ENCODE measurements around the gene SLC6A1. TPM values are rescaled to one million over a fixed set of nuclear protein-coding genes. Genes with fewer than 3 reads are reported as not detected.

SLC6A1 gene
- polyA plus RNA-seq, 12 donors = 0.94 to 7.3 (median 2.8) TPM; not detected in 1

DNA sequence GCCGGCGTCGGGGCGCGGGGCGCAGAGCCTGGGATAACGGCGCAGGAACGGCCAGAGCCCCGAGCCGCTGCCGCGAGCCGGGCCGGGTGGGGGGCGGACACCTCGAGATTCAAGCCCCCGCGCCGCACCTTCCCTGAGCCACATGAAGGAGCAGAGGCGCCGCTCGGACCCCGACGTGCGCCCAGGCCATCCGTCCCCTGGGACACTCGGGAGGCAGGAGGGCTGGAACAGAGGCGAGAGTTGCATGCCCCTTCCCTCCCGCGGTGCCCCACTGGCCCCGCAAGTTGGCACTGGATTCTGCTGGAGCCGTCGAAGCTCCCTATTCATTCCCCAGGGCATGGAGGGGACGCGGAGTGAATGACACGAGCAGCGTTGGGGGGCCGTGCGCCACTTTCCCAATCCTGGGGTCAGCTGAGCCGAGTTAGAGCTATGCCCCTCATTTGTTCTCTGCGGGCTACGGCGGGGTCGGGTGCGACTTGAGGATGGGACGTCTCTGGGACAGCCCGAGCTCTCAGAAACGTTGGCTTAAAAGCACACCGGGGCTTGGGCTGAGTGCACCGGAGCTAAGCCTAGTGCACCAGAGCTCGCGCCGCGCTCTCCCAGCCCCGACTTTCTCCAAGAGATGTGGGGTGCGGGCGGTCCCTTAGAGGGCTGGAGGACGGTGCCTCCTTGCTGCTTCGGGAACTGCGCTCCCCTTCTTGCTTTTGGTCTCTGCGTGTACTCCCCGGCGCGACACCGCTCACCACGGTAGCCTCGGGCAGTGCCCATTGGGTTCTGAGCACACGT, 588 bp downstream of the SLC6A1 start:
- DNase-seq = no peak

DNA sequence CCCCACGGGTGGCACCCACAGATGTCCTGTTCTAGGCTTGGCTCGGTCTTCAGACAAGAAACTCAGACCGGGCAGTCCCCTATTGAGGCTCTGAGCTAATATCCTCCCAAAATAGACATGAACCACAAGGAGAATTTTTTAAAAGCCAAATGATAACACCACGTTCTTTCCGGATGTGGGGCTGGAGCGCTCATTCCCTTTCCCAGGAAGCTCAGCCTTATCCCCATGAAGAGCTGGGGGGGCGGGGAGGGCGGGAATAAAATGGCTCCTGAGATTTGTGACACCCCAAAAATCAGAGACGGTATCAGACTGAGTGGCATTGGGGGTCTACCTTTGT, 1.1 kb downstream of the SLC6A1 start:
- no peak for DNase-seq

DNA sequence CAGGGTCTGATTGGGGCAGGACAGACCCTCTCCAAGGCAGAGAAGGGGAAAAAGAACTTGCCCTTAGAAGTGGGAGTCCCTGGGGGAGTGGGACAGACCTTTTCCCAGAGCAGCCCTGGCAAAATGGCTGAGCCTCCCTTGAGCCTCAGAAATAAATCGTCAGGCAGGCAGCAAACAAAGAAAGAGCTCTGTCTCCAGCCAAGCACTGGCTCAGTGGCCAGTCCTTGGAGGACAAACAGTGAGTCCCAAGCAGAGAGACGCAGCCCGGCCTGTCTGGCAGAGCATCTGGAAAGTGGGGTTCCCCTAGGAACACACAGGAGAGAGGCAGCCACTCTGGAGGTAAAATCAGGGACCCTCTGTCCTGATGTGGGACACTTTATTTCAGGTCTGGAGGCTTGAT, 1.8 kb downstream of the SLC6A1 start:
- no peak for DNase-seq

DNA sequence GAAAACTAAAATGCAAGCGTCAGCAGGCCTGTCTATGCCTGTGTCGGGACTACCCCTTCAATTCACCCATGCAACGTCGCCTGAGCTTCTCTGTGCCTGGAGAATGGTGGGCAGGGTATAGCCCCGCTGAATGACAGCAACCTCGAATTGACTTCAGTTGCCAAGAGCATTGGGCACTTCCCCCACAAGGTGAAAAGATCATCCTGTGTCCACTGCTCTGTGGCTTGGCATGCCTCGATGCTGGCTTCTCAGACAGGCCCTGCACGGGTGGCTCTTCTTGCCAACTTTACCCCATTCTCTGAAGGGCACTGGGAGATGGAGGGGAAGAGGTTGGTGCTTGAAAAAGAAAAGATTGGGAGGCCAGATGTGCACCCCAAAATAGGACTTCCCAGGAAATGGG, 3.3 kb downstream of the SLC6A1 start:
- no peak for DNase-seq

DNA sequence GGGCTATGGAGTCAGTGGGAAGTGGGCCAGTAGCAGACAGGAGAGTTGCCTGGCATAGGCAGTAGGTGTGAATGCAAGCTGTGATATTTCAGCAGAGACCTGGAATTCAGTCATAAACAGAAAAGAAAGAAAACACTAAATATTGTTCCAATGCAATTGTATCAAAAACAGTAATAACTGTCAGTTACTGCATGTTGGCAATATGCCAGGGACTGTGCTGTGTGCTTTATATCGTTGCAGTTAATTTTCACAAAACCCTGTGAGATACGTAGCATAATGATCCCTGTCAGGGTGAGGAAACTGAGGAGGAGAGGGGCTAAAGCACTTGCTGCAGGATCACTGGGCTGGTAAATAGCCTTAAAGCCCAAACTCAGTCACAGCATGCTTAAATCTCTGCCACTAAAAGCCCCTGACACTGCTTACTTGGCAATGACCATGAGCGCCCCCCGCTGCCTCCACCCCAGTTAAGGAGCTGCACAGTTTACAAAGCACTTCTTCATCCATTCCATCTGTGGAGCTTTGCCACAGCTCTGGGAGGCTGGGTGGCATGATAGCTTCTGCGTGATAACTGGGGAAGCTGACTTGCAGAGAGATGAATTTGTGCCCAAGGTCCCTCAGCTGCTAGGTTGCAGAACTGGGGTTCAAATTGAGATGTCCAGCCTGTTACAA, 3.9 kb downstream of the SLC6A1 start:
- DNase-seq = no peak

DNA sequence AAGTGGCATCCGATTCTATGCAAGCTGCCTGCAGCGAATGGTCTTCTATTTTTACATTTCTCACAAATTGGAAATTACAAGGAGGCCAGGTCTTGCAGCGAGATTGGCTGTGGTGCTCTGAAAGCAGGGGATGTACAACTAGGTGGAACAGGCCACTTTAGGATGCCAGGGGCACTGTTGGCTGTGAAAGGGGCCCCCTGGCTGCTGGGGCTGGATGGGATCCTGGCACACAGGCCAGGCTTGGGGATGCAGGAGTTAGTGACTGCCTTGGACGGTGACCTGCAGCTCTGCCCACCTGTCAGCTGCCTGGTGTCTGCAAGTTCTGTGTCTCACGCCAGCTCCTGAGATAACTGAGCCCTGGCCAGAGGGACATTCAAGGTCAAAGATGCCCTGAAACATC, 4.6 kb downstream of the SLC6A1 start:
- no peak for DNase-seq

DNA sequence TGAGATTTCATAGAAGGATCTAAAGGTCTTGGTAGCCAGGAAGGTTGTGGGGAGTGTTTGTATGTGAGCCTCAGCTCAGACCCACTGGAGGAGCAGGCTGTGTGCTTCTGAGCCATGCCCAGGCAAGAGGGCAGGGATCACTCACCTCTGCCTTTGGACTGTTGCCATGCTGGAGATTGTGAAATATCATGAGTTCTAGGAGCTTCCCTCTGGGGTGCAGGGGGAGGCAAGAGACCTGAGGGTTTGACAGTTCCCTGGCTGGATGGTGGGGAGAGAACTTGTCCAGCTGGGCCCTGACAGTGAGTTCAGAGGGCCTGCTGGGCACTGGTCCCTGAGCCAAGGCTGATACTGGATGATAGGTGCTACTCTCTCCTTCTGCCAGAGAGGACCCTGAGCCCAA, 6.0 kb downstream of the SLC6A1 start:
- no peak for DNase-seq

DNA sequence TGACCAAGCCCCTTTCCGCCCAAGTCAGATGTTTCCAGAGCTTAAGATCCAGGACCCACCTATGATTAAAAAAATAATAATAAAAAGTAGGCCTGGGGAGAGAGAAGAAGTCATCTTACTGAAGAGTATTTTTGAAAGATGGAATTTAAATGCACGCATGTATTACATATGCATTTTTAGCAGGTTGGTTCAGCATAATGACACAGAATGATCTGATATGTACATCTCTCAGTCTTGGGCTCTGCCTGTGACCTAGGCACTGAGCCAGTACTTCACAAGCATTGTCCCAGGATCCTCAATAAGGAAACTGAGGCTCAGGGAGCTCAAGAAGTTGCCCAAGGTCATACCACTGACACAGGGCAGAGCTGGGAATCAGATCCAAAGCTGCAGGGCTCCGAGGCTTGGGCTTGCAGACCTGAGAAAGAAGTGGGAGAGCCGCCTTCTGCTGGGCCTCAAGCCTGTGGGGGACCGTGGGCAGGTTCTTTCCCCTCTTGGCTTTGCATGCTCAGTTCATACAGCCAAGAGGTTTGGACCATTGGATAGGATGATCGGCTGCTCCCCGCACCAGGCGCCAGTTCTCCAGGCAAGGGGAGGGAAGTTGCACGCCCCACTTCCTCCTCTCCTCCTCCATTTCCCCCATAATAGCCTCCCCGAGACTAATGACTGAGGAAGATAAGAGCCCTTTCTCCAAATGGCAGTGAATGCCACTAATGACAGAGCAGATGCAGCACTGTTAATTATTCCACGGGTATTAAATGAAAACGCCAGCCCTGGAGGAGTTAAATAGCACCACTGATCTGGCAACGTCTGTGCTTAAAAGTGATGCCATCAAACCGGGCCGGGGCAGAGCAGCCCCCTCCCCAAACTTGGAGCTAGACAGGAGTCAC, 6.9 kb downstream of the SLC6A1 start:
- DNase-seq = no peak

DNA sequence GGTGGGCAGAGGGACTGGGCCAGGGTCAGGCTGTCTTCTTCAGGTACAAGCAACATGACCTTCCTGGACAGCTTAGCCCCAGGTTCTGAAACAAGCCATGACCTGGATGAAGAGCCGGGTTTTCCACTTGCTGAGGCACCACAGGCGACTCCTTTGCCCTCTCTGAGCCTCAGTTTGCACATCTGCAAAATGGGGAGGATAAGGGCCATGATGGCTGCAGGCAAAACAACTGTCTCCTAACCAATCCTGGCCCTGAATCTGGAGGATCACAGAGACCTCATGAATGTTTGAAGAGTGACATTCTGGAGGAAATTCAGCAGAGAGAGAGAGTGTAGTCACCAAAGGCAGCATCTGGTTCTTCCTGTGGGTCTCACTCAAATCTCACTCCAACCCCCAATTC, 8.0 kb downstream of the SLC6A1 start:
- no peak for DNase-seq

DNA sequence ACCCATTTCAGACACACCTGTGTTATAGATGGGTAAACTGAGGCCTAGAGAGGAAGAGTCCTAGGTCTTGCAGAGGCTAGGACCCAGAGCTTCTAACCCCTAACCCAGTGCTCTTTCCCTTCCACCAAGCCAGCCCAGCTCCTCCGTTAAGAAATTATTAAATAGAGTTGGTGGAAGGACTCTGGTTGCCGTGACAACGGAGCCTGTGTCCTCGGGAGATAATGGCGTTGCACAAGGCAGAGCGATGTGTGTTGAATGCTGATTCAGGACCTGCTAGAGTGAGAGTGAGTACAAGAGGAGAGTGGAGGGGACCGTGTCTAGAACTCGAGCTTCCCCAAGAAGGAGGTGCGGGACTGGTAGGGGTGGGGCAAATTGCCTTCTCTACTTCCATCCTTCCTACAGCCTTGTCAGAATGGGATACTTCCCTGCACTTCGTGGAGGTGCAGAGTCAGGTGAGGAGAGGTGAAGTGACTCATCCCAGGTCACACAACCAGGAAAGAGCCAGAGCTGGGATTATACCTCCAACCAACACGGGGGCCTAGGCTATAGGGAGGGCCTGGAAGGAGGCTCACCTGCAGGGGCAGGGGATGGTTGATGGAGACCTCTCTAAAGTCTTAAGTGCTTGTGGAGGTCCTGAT, 8.6 kb downstream of the SLC6A1 start:
- no peak for DNase-seq

DNA sequence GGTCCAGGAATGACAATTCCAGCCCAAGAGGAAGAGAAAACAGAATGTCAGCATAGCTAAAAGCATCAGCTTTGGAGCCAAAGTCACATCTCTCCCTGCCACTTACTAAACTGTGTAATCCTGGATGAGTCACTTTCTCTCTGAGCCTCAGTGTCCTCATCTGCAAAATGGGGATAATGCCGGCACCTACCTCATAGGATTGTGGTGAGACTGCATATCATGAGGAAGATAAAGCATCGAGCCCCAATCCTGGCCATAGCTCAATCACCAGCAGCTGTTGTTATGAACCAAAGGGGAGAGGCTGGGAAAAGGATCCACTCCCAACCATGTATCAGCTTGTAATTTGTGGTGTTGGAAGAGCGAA, 9.1 kb downstream of the SLC6A1 start:
- no peak for DNase-seq

DNA sequence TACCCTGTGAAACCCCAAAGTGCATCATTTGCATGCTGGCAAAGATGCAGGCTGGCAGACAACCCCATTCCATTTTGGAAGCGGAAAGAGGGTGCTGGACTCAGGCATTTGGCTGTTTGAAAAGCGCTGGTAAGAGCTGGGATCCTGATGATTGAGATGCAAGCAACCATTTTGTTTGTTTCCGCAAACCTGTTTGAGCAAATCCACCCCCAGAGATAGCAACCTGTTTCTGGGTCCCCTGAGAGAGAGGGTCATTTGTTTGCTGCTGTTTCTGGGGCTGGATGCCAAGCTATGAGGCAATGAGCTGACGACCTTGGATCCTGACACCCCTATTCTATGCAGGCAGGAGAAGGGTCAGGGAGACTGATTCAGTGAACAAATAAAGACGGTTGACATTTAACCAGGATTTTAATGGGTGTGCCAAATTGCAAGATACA, 9.8 kb downstream of the SLC6A1 start:
- DNase-seq = no peak

DNA sequence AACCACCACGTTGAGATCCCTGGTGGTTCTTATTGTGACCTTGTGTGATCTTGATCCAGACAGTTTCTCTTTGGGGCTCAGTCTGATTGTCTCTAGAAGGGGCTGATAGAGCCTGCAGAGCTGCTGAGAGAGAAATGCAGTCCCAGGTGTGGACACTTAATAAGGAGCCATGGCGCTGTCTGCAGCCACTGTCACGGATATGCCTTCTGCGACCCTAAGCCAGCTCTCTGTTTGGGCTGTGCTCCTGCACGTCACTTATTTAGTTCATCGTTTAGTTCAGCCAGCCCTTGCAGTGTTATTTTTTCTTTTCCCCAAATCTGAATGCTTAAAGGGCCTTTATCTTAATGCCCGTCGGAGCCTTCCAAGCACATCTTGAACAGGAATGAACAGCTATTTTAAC, 12.0 kb downstream of the SLC6A1 start:
- DNase-seq = no peak

DNA sequence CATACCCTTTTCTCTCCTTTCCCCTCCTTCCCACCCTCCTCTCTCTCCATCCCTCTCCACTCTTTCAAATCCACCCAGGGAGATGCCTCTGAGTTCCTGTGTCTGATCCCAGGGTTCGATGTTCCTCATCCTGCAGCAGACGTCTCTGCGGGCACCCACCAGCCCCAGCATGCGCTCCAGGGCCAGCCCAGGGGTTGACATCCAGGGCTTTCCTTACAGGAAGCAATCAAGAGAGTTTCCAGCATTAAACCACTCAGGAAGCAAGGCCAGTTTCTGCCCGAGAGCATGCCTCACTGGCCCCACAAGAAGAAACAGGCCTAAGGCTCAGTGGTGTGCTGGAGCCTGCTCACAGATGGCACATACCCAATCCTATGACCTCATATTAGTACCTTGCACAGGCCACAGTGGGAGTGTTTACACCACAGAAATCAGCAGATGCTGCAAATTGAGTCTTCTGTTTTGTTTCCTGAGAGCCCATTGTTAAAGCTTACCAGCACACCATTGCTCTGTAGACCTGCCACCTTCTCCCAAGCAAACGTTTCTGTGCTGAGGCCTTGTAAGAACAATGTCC, 13.2 kb downstream of the SLC6A1 start:
- no peak for DNase-seq

DNA sequence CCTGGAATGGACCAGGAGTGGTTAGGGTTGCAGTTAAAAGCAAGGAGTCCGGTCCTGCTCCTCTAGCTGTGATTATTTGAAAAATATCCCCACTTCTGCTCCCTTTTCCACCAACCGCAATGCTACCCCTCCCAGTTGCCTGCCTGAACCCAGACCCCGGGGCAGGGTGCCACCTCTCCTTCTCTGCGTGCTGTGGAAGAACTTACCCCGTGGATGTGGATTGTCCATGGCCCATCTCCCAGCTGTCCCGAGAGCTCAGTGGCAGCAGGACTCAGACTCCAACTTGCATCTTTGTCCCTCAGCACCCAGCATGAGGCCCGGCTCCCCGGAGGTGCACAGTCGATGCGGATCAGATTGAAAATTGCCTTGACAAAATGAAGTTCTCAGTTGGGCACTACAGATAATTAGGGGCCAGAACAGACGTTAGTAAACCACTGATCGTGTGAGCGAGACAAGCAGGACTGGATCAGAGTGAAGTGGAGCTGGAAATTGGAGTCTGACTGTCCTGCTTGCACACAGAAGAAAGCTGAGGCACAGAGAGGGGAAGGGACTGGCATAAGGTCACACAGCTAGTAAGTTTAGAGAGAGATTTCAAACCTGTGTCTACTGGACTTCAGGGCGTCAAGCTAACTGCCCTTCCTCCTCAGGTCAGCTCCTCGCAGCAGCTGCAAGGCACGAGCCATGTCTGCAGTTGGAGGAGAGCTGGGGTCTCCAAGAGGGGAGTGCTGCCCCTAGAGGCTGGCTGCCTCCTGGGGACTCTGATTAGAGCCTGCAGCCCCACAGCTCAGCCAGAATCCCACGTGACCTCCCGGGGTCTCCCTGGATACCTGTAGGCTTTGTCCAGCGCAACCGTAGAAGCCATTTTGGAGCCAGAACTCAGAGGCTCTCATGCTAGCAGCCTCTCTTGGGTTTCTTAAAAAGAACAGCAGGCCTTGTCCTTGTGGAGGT, 14.7 kb downstream of the SLC6A1 start:
- DNase-seq = no peak

DNA sequence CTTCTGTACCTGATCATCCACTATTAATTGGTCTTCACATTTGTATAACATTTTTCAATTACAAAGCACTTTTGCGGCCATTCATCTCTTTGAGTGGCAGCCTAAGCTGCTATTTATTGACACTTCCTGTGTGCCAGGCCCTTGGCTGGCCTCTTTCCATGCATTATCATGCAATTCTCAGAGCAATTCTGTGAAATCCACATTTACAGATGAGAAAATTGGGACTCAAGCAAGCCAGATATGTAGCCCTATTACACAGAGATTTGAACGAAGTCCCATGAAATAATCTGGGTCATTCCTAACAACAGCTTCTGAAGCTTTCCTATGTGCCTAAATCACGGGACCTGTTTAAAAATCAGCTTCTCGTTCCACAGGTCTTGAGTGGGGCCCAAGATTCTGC, 17.4 kb downstream of the SLC6A1 start:
- DNase-seq = no peak

DNA sequence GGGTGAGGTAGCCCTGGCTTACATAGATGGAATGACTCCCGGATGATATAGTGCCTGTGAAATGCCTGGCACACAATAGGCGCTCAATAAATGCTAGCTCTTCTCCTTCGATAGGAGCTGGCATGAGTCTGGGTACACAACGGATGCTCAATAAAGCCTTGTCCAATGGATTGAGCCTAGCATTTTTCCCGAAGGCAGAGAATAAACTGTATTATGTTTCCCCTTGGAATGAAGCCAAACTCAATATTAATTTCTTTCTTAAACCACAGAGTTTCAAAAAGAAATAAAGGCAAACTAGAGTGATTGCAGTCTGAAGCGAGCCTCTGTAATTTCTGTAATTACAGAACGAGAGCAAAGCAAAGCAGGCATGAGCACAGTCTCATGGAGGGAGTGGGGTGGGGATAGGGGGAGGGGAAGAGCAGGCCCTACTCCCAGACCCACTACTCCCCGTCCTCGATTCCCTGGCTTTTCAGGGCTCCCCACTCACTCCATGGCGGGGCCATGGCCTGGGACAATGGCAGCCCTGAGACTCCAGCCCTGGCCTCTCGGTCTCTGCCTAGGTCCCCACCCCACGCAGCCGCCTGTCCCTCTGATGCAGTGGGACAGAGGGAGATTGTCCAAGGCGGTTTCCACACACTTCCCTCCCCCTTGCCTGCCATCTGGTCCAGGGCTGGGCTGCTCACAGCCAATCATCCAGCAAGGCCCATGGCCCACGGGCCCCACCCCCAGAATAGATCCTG, 18.0 kb downstream of the SLC6A1 start:
- DNase-seq = no peak

DNA sequence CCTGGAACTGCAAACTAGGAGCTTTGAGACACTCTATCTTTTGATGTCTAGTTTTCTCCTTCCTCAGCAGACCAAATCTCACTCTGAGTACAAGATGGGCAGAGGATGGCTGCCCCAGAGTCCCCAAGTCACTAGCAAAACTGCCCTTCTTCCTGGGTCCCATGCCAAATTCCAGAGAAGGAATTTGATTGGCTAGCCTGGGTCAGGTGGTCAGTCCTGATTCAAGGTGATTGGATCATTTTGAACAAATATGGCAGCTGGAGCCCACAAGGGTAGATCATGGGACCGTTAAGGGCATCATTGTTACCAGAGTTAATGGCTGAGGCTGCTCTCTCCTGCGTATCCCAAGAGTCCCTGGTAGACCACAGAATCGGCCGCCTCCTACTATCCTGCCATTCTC, 21.7 kb downstream of the SLC6A1 start:
- no peak for DNase-seq

DNA sequence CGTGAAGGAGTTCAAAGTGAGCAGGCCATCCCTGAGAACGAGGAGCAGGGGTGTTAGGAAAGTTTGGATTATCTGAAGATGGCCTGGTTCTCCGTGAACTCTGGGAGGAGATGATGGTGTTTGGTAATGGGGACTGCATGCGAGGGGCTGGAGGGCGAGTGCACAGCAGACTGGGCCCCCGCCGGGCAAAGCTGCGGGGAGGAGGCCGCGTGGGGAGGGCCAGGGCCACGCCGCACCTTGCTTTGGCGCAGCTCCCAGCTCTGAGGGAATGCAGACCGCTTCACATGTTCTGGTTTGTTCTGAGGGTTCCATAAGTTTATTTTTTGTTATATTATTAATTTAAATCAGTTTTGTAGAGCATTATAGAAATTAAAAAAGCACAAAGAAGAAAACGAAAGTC, 22.2 kb downstream of the SLC6A1 start:
- no peak for DNase-seq

DNA sequence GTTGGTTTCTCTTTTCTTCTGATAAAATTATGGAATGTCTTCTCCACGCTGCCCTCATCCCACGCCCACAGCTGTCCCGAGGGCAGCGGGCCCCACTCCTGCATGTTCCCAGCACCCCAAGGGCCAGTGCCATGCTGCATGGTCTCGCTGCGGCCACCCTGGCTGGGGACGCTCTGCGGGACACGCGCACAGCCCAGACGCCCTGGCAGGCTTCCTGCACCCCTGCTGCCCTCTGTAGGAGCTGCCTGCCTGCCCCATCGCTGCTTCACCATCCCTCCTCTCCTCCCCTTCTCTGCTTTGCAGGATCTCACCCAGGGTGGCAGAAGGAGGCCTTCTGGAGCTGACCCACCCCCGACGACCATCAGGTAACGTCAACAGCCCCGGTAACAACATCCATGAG, 22.8 kb downstream of the SLC6A1 start:
- DNase-seq = no peak
